Small intestine (tissue), 7 donors: ENCODE data around the gene TMEM39B. TPM values are rescaled to one million over a fixed set of nuclear protein-coding genes. Genes with fewer than 3 reads are reported as not detected.
"Not testable (repeated sequence)": the region's sequence is repeated elsewhere in the genome, so short reads cannot be mapped to it uniquely, and the experiment has no call there.

Experiments
- DNase-seq, 2 donors: peaks; one replicate each; pipeline versions ENCODE4 v3.0.0 to v3.0.0-alpha.2; 2013
- FAIRE-seq: peaks from 2 replicates; lab custom pipeline; 2012; peaks lifted over from hg19 to GRCh38; lab: Jason Lieb, UNC
- H3K27ac ChIP-seq, 3 donors: one replicate each; pipeline ENCODE4 v1.5.1; 2013; ENCODE audit warnings: low read length in 2 of 3, mild to moderate bottlenecking in 2 of 3, control low read depth in 1 of 3, inconsistent platforms in 1 of 3, low read depth in 1 of 3, moderate library complexity in 1 of 3
- H3K27me3 ChIP-seq, 3 donors: one replicate each; pipeline ENCODE4 v1.6.1; 2013; ENCODE audit warnings: low read length in 3 of 3, inconsistent platforms in 1 of 3; ENCODE audit not compliant: control insufficient read depth in 3 of 3, insufficient read depth in 3 of 3
- H3K36me3 ChIP-seq, 3 donors: one replicate each; pipeline ENCODE4 v1.6.1; 2013; ENCODE audit warnings: low read length in 3 of 3, inconsistent platforms in 1 of 3, low read depth in 1 of 3, mild to moderate bottlenecking in 1 of 3, moderate library complexity in 1 of 3; ENCODE audit not compliant: control insufficient read depth in 3 of 3, insufficient read depth in 2 of 3
- H3K4me1 ChIP-seq, 3 donors: one replicate each; pipeline ENCODE4 v1.6.1; 2013; ENCODE audit warnings: low read length in 2 of 3, inconsistent platforms in 1 of 3, low read depth in 1 of 3, mild to moderate bottlenecking in 1 of 3, moderate library complexity in 1 of 3; ENCODE audit not compliant: control insufficient read depth in 3 of 3, insufficient read depth in 2 of 3
- H3K4me3 ChIP-seq, 3 donors: one replicate each; pipeline ENCODE4 v1.5.1; 2013; ENCODE audit warnings: low read length in 3 of 3, control low read depth in 1 of 3, inconsistent platforms in 1 of 3, low read depth in 1 of 3, mild to moderate bottlenecking in 1 of 3, moderate library complexity in 1 of 3
- H3K9me3 ChIP-seq, 2 donors: one replicate each; pipeline ENCODE4 v1.6.1; 2013; ENCODE audit warnings: low read depth in 1 of 2, low read length in 1 of 2; ENCODE audit not compliant: control insufficient read depth in 2 of 2, insufficient read depth in 1 of 2
- WGBS, 3 donors: extraction: QIAGEN DNeasy Blood & Tissue Kit; methylation state at CpG; one replicate each; pipeline ENCODE4 v1.1.7; 2013; 5-methylcytosine and 5-hydroxymethylcytosine counted together
- polyA plus RNA-seq, 4 donors: library from polyadenylated mRNA; stranded (reverse) in 3 of 4; unstranded in 1 of 4; fragments of 200-250 nt in 3 of 4; fragments of 120-200 nt in 1 of 4; gene quantifications; one replicate each; pipeline versions ENCODE4 v1.2.1 to v1.2.3, GENCODE V29; 2013
- donor health status: healthy with polysubstance abuse.
- donor health status: control.
- donor health status: control.
- donor health status: Bipolar disorder and iron deficiency.
- donor health status: healthy.

Gene TMEM39B
- polyA plus RNA-seq, 4 donors: 4.2 to 15.6 (median 8.0) TPM

GRCh38 chr1:32056598-32056997, 16.1 kb upstream of the TMEM39B start:
- FAIRE-seq (no peak), DNase-seq (no peak)
- no peaks in the 10 kb centered on the region for H3K27me3 ChIP-seq
- no peaks in the 10 kb centered on the region for H3K4me1 ChIP-seq
- H3K36me3 ChIP-seq: peaks cover 13 to 68% (median 23%) of the 10 kb centered on the region in 3 donors
- H3K4me3 ChIP-seq: no peak overlapping the region
- H3K9me3 ChIP-seq: no peaks in the 10 kb centered on the region
- no peak overlapping the region for H3K27ac ChIP-seq
- WGBS, 3 donors: 97 to 100% (median 97%) methylated on average over 1 of the region's 1 CpG

GRCh38 chr1:32060914-32061313, 11.8 kb upstream of the TMEM39B start:
- no peak for FAIRE-seq
- Histone ChIP-seq H3K36me3 (peaks cover 13 to 50% (median 13%) of the 10 kb centered on the region in 3 donors), H3K27ac (no peak overlapping the region), H3K4me3 (no peak overlapping the region), H3K27me3 (no peaks in the 10 kb centered on the region), H3K9me3 (no peaks in the 10 kb centered on the region), H3K4me1 (peaks cover 0 to 7% (median 0%) of the 10 kb centered on the region in 3 donors)
- no peak for DNase-seq

GRCh38 chr1:32062867-32063230, 9.9 kb upstream of the TMEM39B start:
- DNase-seq (no peak), FAIRE-seq (no peak)
- H3K4me3 ChIP-seq: no peak overlapping the region
- no peaks in the 10 kb centered on the region for H3K9me3 ChIP-seq
- H3K27ac ChIP-seq: peak overlapping the region in 2 of 3 donors; percentile 32 to 52
- 81 to 88% (median 84%) methylated on average over 4 of the region's 4 CpGs for WGBS, 3 donors
- H3K4me1 ChIP-seq: peaks cover 0 to 9% (median 0%) of the 10 kb centered on the region in 3 donors
- peaks cover 8 to 39% (median 10%) of the 10 kb centered on the region in 3 donors for H3K36me3 ChIP-seq
- no peaks in the 10 kb centered on the region for H3K27me3 ChIP-seq

GRCh38 chr1:32063261-32063681, 9.5 kb upstream of the TMEM39B start:
- WGBS, 3 donors: 19 to 36% (median 25%) methylated on average over 1 of the region's 1 CpG
- Histone ChIP-seq H3K9me3 (no peaks in the 10 kb centered on the region), H3K27me3 (no peaks in the 10 kb centered on the region), H3K36me3 (peaks cover 5 to 35% (median 8%) of the 10 kb centered on the region in 3 donors), H3K27ac (peak overlapping the region in 2 of 3 donors; percentile 32 to 52), H3K4me3 (no peak overlapping the region), H3K4me1 (peaks cover 0 to 9% (median 0%) of the 10 kb centered on the region in 3 donors)
- DNase-seq: peak; percentile 56 to 59
- no peak for FAIRE-seq

- not testable (repeated sequence) for H3K4me1 ChIP-seq, FAIRE-seq, H3K27me3 ChIP-seq, H3K4me3 ChIP-seq, DNase-seq, H3K9me3 ChIP-seq
- peak overlapping the region in 1 of 3 donors; percentile 50 for H3K27ac ChIP-seq
- H3K36me3 ChIP-seq: peaks cover 0 to 14% (median 0%) of the 10 kb centered on the region in 3 donors
- 31 to 60% (median 40%) methylated on average over 21 of the region's 21 CpGs for WGBS, 3 donors
Measured at GRCh38 chr1:32065613-32066488, 6.9 kb upstream of the TMEM39B start.

- Histone ChIP-seq H3K27ac (peak overlapping the region in 1 of 3 donors; percentile 50), H3K36me3 (peaks cover 0 to 13% (median 0%) of the 10 kb centered on the region in 3 donors), H3K9me3 (no peaks in the 10 kb centered on the region), H3K4me3 (no peak overlapping the region), H3K27me3 (no peaks in the 10 kb centered on the region), H3K4me1 (peaks cover 0 to 9% (median 0%) of the 10 kb centered on the region in 3 donors)
- DNase-seq (peak; percentile 40 to 41), FAIRE-seq (no peak)
- 1 to 5% (median 2%) methylated on average over 4 of the region's 4 CpGs for WGBS, 3 donors
Measured at GRCh38 chr1:32066489-32066873, 6.3 kb upstream of the TMEM39B start.

GRCh38 chr1:32068957-32069588, 3.7 kb upstream of the TMEM39B start:
- Histone ChIP-seq H3K27me3 (no peaks in the 10 kb centered on the region), H3K27ac (no peak overlapping the region), H3K4me3 (no peak overlapping the region), H3K9me3 (no peaks in the 10 kb centered on the region), H3K36me3 (peaks cover 0 to 2% (median 0%) of the 10 kb centered on the region in 3 donors), H3K4me1 (peaks cover 0 to 14% (median 3%) of the 10 kb centered on the region in 3 donors)
- FAIRE-seq (no peak), DNase-seq (no peak)
- WGBS, 3 donors: 84 to 91% (median 91%) methylated on average over 5 of the region's 5 CpGs

GRCh38 chr1:32071758-32072621, 749 bp upstream of the TMEM39B start:
- 16 to 19% (median 18%) methylated on average over 14 of the region's 14 CpGs for WGBS, 3 donors
- H3K9me3 ChIP-seq: no peaks in the 10 kb centered on the region
- H3K27ac ChIP-seq: peak overlapping the region; percentile 69 to 96 (median 85)
- H3K4me1 ChIP-seq: peaks cover 0 to 13% (median 3%) of the 10 kb centered on the region in 3 donors
- peaks cover 1 to 20% (median 4%) of the 10 kb centered on the region in 3 donors for H3K36me3 ChIP-seq
- H3K27me3 ChIP-seq: no peaks in the 10 kb centered on the region
- FAIRE-seq (no peak), DNase-seq (no peak)
- H3K4me3 ChIP-seq: peak overlapping the region; percentile 68 to 85 (median 76)
